Testis (tissue), 3 donors: ENCODE data around the gene PIGS. TPM values are rescaled to one million over a fixed set of nuclear protein-coding genes. Genes with fewer than 3 reads are reported as not detected.

Source experiments
- DNase-seq: peaks from one replicate; pipeline ENCODE4 v3.0.0-alpha.2; 2019
- H3K27ac ChIP-seq, 2 donors: fragments of 200-600 bp; sonication (generic); one replicate each; pipeline ENCODE4 v1.5.1; 2019
- H3K27me3 ChIP-seq: fragments of 200-600 bp; sonication (generic); one replicate; pipeline ENCODE4 v1.5.1; 2019
- H3K36me3 ChIP-seq: fragments of 200-600 bp; sonication (generic); one replicate; pipeline ENCODE4 v1.5.1; 2017; ENCODE audit warnings: low read depth; ENCODE audit errors: missing control alignments
- H3K4me1 ChIP-seq: fragments of 200-600 bp; sonication (generic); one replicate; pipeline ENCODE4 v1.5.1; 2019
- H3K4me3 ChIP-seq, 2 donors: fragments of 200-600 bp; sonication (generic); one replicate each; pipeline ENCODE4 v1.5.1; 2017 to 2019
- H3K9me3 ChIP-seq: fragments of 200-600 bp; sonication (generic); one replicate; pipeline ENCODE4 v1.5.1; 2017
- CTCF ChIP-seq, 3 experiments: fragments of 450-650 bp in 2 of 3; fragments of 200-600 bp in 1 of 3; sonication (generic) in 1 of 3; IDR thresholded peaks; one replicate each; pipeline ENCODE4 v1.5.1; 2016 to 2019; ENCODE audit warnings: antibody characterized with exemption in 3 of 3, mild to moderate bottlenecking in 2 of 3, moderate library complexity in 1 of 3
- POLR2A ChIP-seq: fragments of 450-650 bp; IDR thresholded peaks from one replicate; pipeline ENCODE4 v1.6.1; 2017; ENCODE audit warnings: antibody characterized with exemption, mild to moderate bottlenecking, moderate library complexity
- WGBS, 2 donors: methylation state at CpG; one replicate each; pipeline ENCODE4 v1.1.5; 2018; 5-methylcytosine and 5-hydroxymethylcytosine counted together
- intact Hi-C: fragments of 100-400 bp; cut with DNase I; formaldehyde crosslinking; loops from one replicate; pipeline ENCODE4 v1.15.1; 2023; ENCODE audit warnings: low total_unique reads
- polyA plus RNA-seq: library from polyadenylated mRNA; stranded (reverse); fragments of 350-450 nt; fragmentation: Illumina TruSeq; extraction: RNeasy Lipid Tissue Mini Kit (QIAGEN cat#74804); gene quantifications from one replicate; pipeline ENCODE4 v1.2.3, GENCODE V29; 2014; ENCODE audit warnings: low read depth, low replicate concordance; ENCODE audit not compliant: insufficient read depth
- total RNA-seq, 2 donors: library from RNA; depleted of rRNA; stranded (reverse); fragments of >200 nt; gene quantifications; one replicate each; pipeline ENCODE4 v1.2.3, GENCODE V29; 2016

Gene PIGS
- total and polyA plus RNA-seq, 3 donors from 2014 or later = 57.7 to 124 (median 92.4) TPM

- WGBS, 2 donors = 76 to 86% methylated on average over 4 of the region's 4 CpGs
- no peaks in the 10 kb centered on the region for H3K9me3 ChIP-seq
- DNase-seq = no peak
- no peak overlapping the region for H3K27ac ChIP-seq
- no peaks in the 10 kb centered on the region for H3K4me1 ChIP-seq
- H3K36me3 ChIP-seq = no peaks in the 10 kb centered on the region
- intact Hi-C loops = no loop called here
- TF ChIP-seq POLR2A (no peak), CTCF (IDR thresholded peaks at IDR 0.05) (no peak)
- H3K27me3 ChIP-seq = no peaks in the 10 kb centered on the region
- no peak overlapping the region for H3K4me3 ChIP-seq
Observed at GRCh38 chr17:28615260-28615940, 44.1 kb upstream of the PIGS start.

- H3K9me3 ChIP-seq = no peaks in the 10 kb centered on the region
- no peak for DNase-seq
Observed at GRCh38 chr17:28613931-28614381, 42.6 kb upstream of the PIGS start, which contains the start of gene RSKR. TSS of gene RSKR (minus strand) at chr17:28614185. CDS start at chr17:28614161, 24 bp downstream.

DNA sequence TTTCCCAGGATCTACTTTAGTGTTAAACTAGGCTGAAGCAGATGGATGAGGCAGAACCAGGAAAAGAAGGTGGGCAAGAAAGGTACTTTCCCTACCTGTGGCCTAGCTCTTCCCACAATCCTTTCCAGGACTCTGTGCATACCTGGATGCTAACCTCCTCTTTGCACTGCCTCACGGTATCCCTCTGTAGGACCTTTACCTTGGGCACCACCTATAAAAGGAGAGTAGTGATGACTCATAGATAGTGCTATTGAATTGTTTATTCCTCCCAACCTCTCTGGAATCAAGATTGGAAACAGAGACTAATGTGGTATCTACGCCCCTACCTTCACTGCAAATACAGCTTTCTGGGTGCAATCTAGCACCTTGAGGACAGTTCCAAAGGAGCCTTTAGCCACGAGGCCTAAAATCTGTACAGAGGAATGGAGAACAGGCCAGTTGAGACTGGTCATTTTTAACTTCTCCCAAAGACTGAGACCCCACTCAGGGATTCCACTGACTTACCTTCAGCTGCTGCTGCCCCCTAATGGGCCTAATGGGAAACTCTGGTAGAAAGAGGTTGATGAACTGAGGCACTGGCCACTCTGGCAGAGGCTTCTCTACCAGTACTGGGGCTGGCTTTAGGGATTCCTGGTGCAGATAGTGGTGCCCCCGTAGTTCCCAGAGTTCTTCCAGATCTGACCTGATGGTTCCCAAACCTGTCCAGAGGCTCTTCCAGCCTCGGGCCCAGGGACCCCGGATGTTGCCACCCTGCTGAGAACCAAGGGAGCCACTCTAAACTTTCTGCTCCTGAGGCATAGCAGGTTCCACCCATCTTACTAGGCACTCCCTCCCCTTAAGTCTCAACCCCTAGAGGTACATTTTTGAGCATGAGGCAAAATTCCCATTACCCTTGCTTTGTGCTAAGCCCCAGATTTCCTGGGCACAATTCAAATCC is 41.9 kb upstream of the PIGS start:
- intact Hi-C loops = no loop called here
- Histone ChIP-seq H3K4me1 (no peaks in the 10 kb centered on the region), H3K27me3 (no peaks in the 10 kb centered on the region), H3K27ac (no peak overlapping the region), H3K36me3 (no peaks in the 10 kb centered on the region), H3K4me3 (no peak overlapping the region), H3K9me3 (no peaks in the 10 kb centered on the region)
- TF ChIP-seq CTCF (IDR thresholded peaks at IDR 0.05) (peak in 2 of 3 experiments; percentile 32 to 48), POLR2A (no peak)
- WGBS, 2 donors = 73 to 75% methylated on average over 6 of the region's 6 CpGs
- peak; percentile 64 for DNase-seq

More at GRCh38 chr17:28613931-28614381, 42.6 kb upstream of the PIGS start, which contains the start of gene RSKR:
- no peak within 1 kb of the TSS for H3K27ac ChIP-seq
- intact Hi-C loops = no loop called here
- TF ChIP-seq POLR2A (no peak), CTCF (IDR thresholded peaks at IDR 0.05) (no peak)
- H3K4me3 ChIP-seq = no peak within 1 kb of the TSS
- no peaks in the 10 kb centered on the region for H3K36me3 ChIP-seq
- H3K4me1 ChIP-seq = no peaks in the 10 kb centered on the region
- 69 to 75% methylated on average over 5 of the region's 5 CpGs for WGBS, 2 donors
- H3K27me3 ChIP-seq = no peaks in the 10 kb centered on the region

DNA sequence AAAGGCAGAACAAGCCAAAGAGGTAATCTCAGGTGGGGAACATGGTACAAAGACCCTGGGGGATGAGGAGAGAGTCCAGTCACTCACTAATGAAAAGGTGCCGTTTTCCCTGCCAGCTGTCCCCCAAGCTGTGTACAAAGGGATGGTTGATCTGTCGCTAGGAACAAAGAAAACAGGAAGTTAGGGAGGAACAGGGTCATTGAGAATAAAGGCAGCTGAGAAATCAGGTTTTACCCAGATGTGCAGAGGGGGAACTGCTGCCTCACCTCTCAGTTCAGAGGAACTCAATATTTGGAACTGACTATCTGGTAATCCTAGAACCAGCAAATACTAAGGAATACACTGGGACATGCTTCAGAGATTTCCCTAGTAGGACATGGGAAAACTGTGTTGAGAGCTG is 41.2 kb upstream of the PIGS start:
- Histone ChIP-seq H3K4me1 (no peaks in the 10 kb centered on the region), H3K4me3 (no peak overlapping the region), H3K36me3 (no peaks in the 10 kb centered on the region), H3K27ac (no peak overlapping the region), H3K9me3 (no peaks in the 10 kb centered on the region), H3K27me3 (no peaks in the 10 kb centered on the region)
- no peak for DNase-seq
- WGBS, 2 donors = 70 to 85% methylated on average over 2 of the region's 2 CpGs
- intact Hi-C loops = no loop called here
- no peak for TF ChIP-seq POLR2A
- no peak for TF ChIP-seq CTCF (IDR thresholded peaks at IDR 0.05)
